Measurements from ENCODE around the gene ACOT8. TPM values are rescaled to one million over a fixed set of nuclear protein-coding genes. Genes with fewer than 3 reads are reported as not detected.

Gene ACOT8
- total RNA-seq, 5 donors from 2014 or later (not counting 1 experiment from before 2014, with no cell fraction given) = 20.4 to 33.9 (median 32.0) TPM

- Histone ChIP-seq H3K27me3 (replicated peaks in 1 of 2; ENCODE audit: control insufficient read depth in 2 of 2, extremely low read depth in 1 of 2, insufficient read depth in 2 of 2, low read length in 1 of 2) (peaks cover 0 to 30% of the 10 kb centered on the region in 2 experiments), H3K36me3 (ENCODE audit: control insufficient read depth in 2 of 2, extremely low read depth in 1 of 2, insufficient read depth in 1 of 2, low read length in 1 of 2) (no peaks in the 10 kb centered on the region), H3K27ac (ENCODE audit: low read length) (no peak overlapping the region), H3K4me3 (ENCODE audit: control insufficient read depth in 1 of 2, extremely low read depth in 1 of 2, low read length in 1 of 2) (no peak overlapping the region), H3K4me1 (ENCODE audit: control insufficient read depth in 1 of 2, extremely low read depth in 1 of 2, insufficient read depth in 2 of 2, low read length in 2 of 2) (peaks cover 0 to 21% of the 10 kb centered on the region in 2 experiments), H3K9me3 (no peaks in the 10 kb centered on the region)
- no peak overlapping the region for H3K4me3 Mint-ChIP-seq
- ChIA-PET CTCF (interaction anchor here in 1 of 2 donors (0.5 kb wide), 1 partner anchor 36 kb away, joined by 4 read pairs; no protein-coding TSS in a partner anchor), POLR2A (interaction anchor here in 1 of 2 donors (0.7 kb wide), 1 partner anchor 356 kb away, joined by 4 read pairs; no protein-coding TSS in a partner anchor)
- DNase-seq = no peak
- no peaks in the 10 kb centered on the region for H3K9me3 Mint-ChIP-seq
- ATAC-seq (replicated peaks in 1 of 4) = no peak
- H3K4me1 Mint-ChIP-seq = peaks cover 13 to 18% (median 15%) of the 10 kb centered on the region in 3 donors
- 50% methylated on average over 1 of the region's 2 CpGs for WGBS (ENCODE audit: insufficient coverage)
- H3K27ac Mint-ChIP-seq = no peak overlapping the region
- peaks cover 26 to 27% of the 10 kb centered on the region in 2 donors for H3K27me3 Mint-ChIP-seq
- H3K36me3 Mint-ChIP-seq = no peaks in the 10 kb centered on the region
These were observed 35.2 kb downstream of the ACOT8 start for GRCh38 chr20:45821947-45822346.

GRCh38 chr20:45819466-45819865 lies 37.7 kb downstream of the ACOT8 start:
- ATAC-seq (replicated peaks in 1 of 4) = no peak
- ChIA-PET POLR2A (interaction anchor here (0.6 to 0.7 kb wide), 2 partner anchors 131 to 409 kb away, joined by 3 to 5 read pairs; no protein-coding TSS in a partner anchor), CTCF (interaction anchor here in 1 of 2 donors (1.5 kb wide), 1 partner anchor 20 kb away, joined by 3 read pairs; no protein-coding TSS in a partner anchor)
- Mint-ChIP-seq H3K27me3 (peaks cover 23 to 27% of the 10 kb centered on the region in 2 donors), H3K4me1 (peaks cover 9 to 15% (median 10%) of the 10 kb centered on the region in 3 donors), H3K27ac (no peak overlapping the region), H3K4me3 (no peak overlapping the region), H3K36me3 (no peaks in the 10 kb centered on the region), H3K9me3 (no peaks in the 10 kb centered on the region)
- H3K4me1 ChIP-seq (ENCODE audit: control insufficient read depth in 1 of 2, extremely low read depth in 1 of 2, insufficient read depth in 2 of 2, low read length in 2 of 2) = peaks cover 0 to 20% of the 10 kb centered on the region in 2 experiments
- H3K9me3 ChIP-seq = no peaks in the 10 kb centered on the region
- H3K36me3 ChIP-seq (ENCODE audit: control insufficient read depth in 2 of 2, extremely low read depth in 1 of 2, insufficient read depth in 1 of 2, low read length in 1 of 2) = no peaks in the 10 kb centered on the region
- no peak for DNase-seq
- H3K27ac ChIP-seq (ENCODE audit: low read length) = no peak overlapping the region
- no CpG with 5 or more reads among the region's 4 CpGs for WGBS (ENCODE audit: insufficient coverage)
- H3K27me3 ChIP-seq (replicated peaks in 1 of 2; ENCODE audit: control insufficient read depth in 2 of 2, extremely low read depth in 1 of 2, insufficient read depth in 2 of 2, low read length in 1 of 2) = peaks cover 0 to 22% of the 10 kb centered on the region in 2 experiments
- H3K4me3 ChIP-seq (ENCODE audit: control insufficient read depth in 1 of 2, extremely low read depth in 1 of 2, low read length in 1 of 2) = no peak overlapping the region

- DNase-seq (no peak), ATAC-seq (replicated peaks in 1 of 4) (no peak)
- no peaks in the 10 kb centered on the region for H3K9me3 ChIP-seq
- peaks cover 12 to 19% of the 10 kb centered on the region in 2 donors for H3K27me3 Mint-ChIP-seq
- no peak overlapping the region for H3K4me3 ChIP-seq (ENCODE audit: control insufficient read depth in 1 of 2, extremely low read depth in 1 of 2, low read length in 1 of 2)
- H3K27ac Mint-ChIP-seq = no peak overlapping the region
- no peaks in the 10 kb centered on the region for H3K36me3 ChIP-seq (ENCODE audit: control insufficient read depth in 2 of 2, extremely low read depth in 1 of 2, insufficient read depth in 1 of 2, low read length in 1 of 2)
- H3K27ac ChIP-seq (ENCODE audit: low read length) = no peak overlapping the region
- POLR2A ChIA-PET = no interaction called here
- 100% methylated on average over 2 of the region's 3 CpGs for WGBS (ENCODE audit: insufficient coverage)
- peaks cover 0 to 8% of the 10 kb centered on the region in 2 experiments for H3K4me1 ChIP-seq (ENCODE audit: control insufficient read depth in 1 of 2, extremely low read depth in 1 of 2, insufficient read depth in 2 of 2, low read length in 2 of 2)
- peaks cover 0 to 10% of the 10 kb centered on the region in 2 experiments for H3K27me3 ChIP-seq (replicated peaks in 1 of 2; ENCODE audit: control insufficient read depth in 2 of 2, extremely low read depth in 1 of 2, insufficient read depth in 2 of 2, low read length in 1 of 2)
- H3K4me3 Mint-ChIP-seq = no peak overlapping the region
- H3K36me3 Mint-ChIP-seq = no peaks in the 10 kb centered on the region
- CTCF ChIA-PET = no interaction called here
- H3K9me3 Mint-ChIP-seq = no peaks in the 10 kb centered on the region
- peaks cover 1 to 10% (median 4%) of the 10 kb centered on the region in 3 donors for H3K4me1 Mint-ChIP-seq
These were observed 39.0 kb downstream of the ACOT8 start for GRCh38 chr20:45818239-45818638.

GRCh38 chr20:45817376-45818194 lies 39.6 kb downstream of the ACOT8 start:
- ATAC-seq (replicated peaks in 1 of 4) = no peak
- Histone ChIP-seq H3K4me1 (ENCODE audit: control insufficient read depth in 1 of 2, extremely low read depth in 1 of 2, insufficient read depth in 2 of 2, low read length in 2 of 2) (peaks cover 2 to 8% of the 10 kb centered on the region in 2 experiments), H3K4me3 (ENCODE audit: control insufficient read depth in 1 of 2, extremely low read depth in 1 of 2, low read length in 1 of 2) (no peak overlapping the region), H3K27me3 (replicated peaks in 1 of 2; ENCODE audit: control insufficient read depth in 2 of 2, extremely low read depth in 1 of 2, insufficient read depth in 2 of 2, low read length in 1 of 2) (peaks cover 0 to 3% of the 10 kb centered on the region in 2 experiments), H3K9me3 (no peaks in the 10 kb centered on the region), H3K36me3 (ENCODE audit: control insufficient read depth in 2 of 2, extremely low read depth in 1 of 2, insufficient read depth in 1 of 2, low read length in 1 of 2) (no peaks in the 10 kb centered on the region), H3K27ac (ENCODE audit: low read length) (no peak overlapping the region)
- no peak for DNase-seq
- Mint-ChIP-seq H3K4me1 (peaks cover 8 to 13% (median 8%) of the 10 kb centered on the region in 3 donors), H3K9me3 (no peaks in the 10 kb centered on the region), H3K36me3 (no peaks in the 10 kb centered on the region), H3K4me3 (no peak overlapping the region), H3K27ac (no peak overlapping the region), H3K27me3 (peaks cover 8 to 16% of the 10 kb centered on the region in 2 donors)
- CTCF ChIA-PET = no interaction called here
- POLR2A ChIA-PET = no interaction called here
- WGBS (ENCODE audit: insufficient coverage) = 76% methylated on average over 5 of the region's 9 CpGs

GRCh38 chr20:45816951-45817350 lies 40.2 kb downstream of the ACOT8 start:
- H3K4me1 ChIP-seq (ENCODE audit: control insufficient read depth in 1 of 2, extremely low read depth in 1 of 2, insufficient read depth in 2 of 2, low read length in 2 of 2) = peaks cover 5 to 11% of the 10 kb centered on the region in 2 experiments
- no peak for ATAC-seq (replicated peaks in 1 of 4)

GRCh38 chr20:45814314-45814713 lies 42.9 kb downstream of the ACOT8 start:
- Histone ChIP-seq H3K36me3 (ENCODE audit: control insufficient read depth in 2 of 2, extremely low read depth in 1 of 2, insufficient read depth in 1 of 2, low read length in 1 of 2) (peaks cover 5 to 17% of the 10 kb centered on the region in 2 donors), H3K4me1 (ENCODE audit: control insufficient read depth in 1 of 2, extremely low read depth in 1 of 2, insufficient read depth in 2 of 2, low read length in 2 of 2) (peaks cover 7 to 16% of the 10 kb centered on the region in 2 experiments), H3K9me3 (no peaks in the 10 kb centered on the region), H3K27ac (ENCODE audit: low read length) (no peak overlapping the region), H3K27me3 (replicated peaks in 1 of 2; ENCODE audit: control insufficient read depth in 2 of 2, extremely low read depth in 1 of 2, insufficient read depth in 2 of 2, low read length in 1 of 2) (no peaks in the 10 kb centered on the region), H3K4me3 (ENCODE audit: control insufficient read depth in 1 of 2, extremely low read depth in 1 of 2, low read length in 1 of 2) (no peak overlapping the region)
- Mint-ChIP-seq H3K27me3 (peaks cover 0 to 3% of the 10 kb centered on the region in 2 donors), H3K27ac (no peak overlapping the region), H3K36me3 (peaks cover 18% of the 10 kb centered on the region), H3K4me3 (no peak overlapping the region), H3K4me1 (peaks cover 15 to 19% (median 17%) of the 10 kb centered on the region in 3 donors), H3K9me3 (no peaks in the 10 kb centered on the region)
- DNase-seq (no peak), ATAC-seq (replicated peaks in 1 of 4) (no peak)
- 100% methylated on average over 2 of the region's 3 CpGs for WGBS (ENCODE audit: insufficient coverage)
- POLR2A ChIA-PET = no interaction called here
- CTCF ChIA-PET = no interaction called here

More at GRCh38 chr20:45816951-45817350, 40.2 kb downstream of the ACOT8 start:
- no peak for DNase-seq
- Histone ChIP-seq H3K27ac (ENCODE audit: low read length) (no peak overlapping the region), H3K36me3 (ENCODE audit: control insufficient read depth in 2 of 2, extremely low read depth in 1 of 2, insufficient read depth in 1 of 2, low read length in 1 of 2) (no peaks in the 10 kb centered on the region), H3K4me3 (ENCODE audit: control insufficient read depth in 1 of 2, extremely low read depth in 1 of 2, low read length in 1 of 2) (no peak overlapping the region), H3K9me3 (no peaks in the 10 kb centered on the region), H3K27me3 (replicated peaks in 1 of 2; ENCODE audit: control insufficient read depth in 2 of 2, extremely low read depth in 1 of 2, insufficient read depth in 2 of 2, low read length in 1 of 2) (no peaks in the 10 kb centered on the region)
- Mint-ChIP-seq H3K4me3 (no peak overlapping the region), H3K27me3 (peaks cover 2 to 10% of the 10 kb centered on the region in 2 donors), H3K9me3 (no peaks in the 10 kb centered on the region), H3K4me1 (peaks cover 12 to 16% (median 14%) of the 10 kb centered on the region in 3 donors), H3K36me3 (no peaks in the 10 kb centered on the region), H3K27ac (no peak overlapping the region)
- no CpG with 5 or more reads among the region's 3 CpGs for WGBS (ENCODE audit: insufficient coverage)
- ChIA-PET POLR2A (no interaction called here), CTCF (interaction anchor here in 1 of 2 donors (0.6 kb wide), 1 partner anchor 117 kb away, joined by 3 read pairs; no protein-coding TSS in a partner anchor)
